ENCODE measurements around the gene PCYT1B.
A peak's percentile ranks its signal among the peaks of the same experiment; 100 is the strongest.
"Not testable (repeated sequence)": the region's sequence is repeated elsewhere in the genome, so short reads cannot be mapped to it uniquely, and the experiment has no call there.

Gene PCYT1B

GRCh38 chrX:24647257-24648058 lies at the start of gene PCYT1B:
TSS of gene PCYT1B (minus strand) at chrX:24647347. CDS start at chrX:24647105, 242 bp downstream.
- peak; percentile 58 for DNase-seq

- DNase-seq: no peak
These were observed 49.1 kb upstream of the PCYT1B start for GRCh38 chrX:24696294-24696693.

GRCh38 chrX:24694825-24695224 lies 47.7 kb upstream of the PCYT1B start:
- DNase-seq: no peak

- DNase-seq: peak; percentile 90
These were observed 46.5 kb upstream of the PCYT1B start, which contains the start of gene POLA1 for GRCh38 chrX:24693453-24694202. TSS of gene POLA1 (plus strand) at chrX:24693918. CDS start at chrX:24693962, 44 bp downstream.

- DNase-seq: peak; percentile 0
These were observed 45.2 kb upstream of the PCYT1B start for GRCh38 chrX:24692305-24692704.

- no peak for DNase-seq
These were observed 36.9 kb upstream of the PCYT1B start for GRCh38 chrX:24684048-24684447.

GRCh38 chrX:24682739-24683432 lies 35.7 kb upstream of the PCYT1B start:
- no peak for DNase-seq

- DNase-seq: no peak
These were observed 29.4 kb upstream of the PCYT1B start for GRCh38 chrX:24676403-24677024.

- DNase-seq: no peak
These were observed 26.3 kb upstream of the PCYT1B start for GRCh38 chrX:24673424-24673823.

GRCh38 chrX:24672701-24673190 lies 25.6 kb upstream of the PCYT1B start:
- no peak for DNase-seq

- no peak for DNase-seq
These were observed 21.0 kb upstream of the PCYT1B start for GRCh38 chrX:24668111-24668510.

GRCh38 chrX:24662352-24662751 lies 15.2 kb upstream of the PCYT1B start:
- no peak for DNase-seq

GRCh38 chrX:24661292-24661691 lies 14.1 kb upstream of the PCYT1B start:
- DNase-seq: no peak

- no peak for DNase-seq
These were observed 12.5 kb upstream of the PCYT1B start for GRCh38 chrX:24659646-24660045.

- no peak for DNase-seq
These were observed 12.0 kb upstream of the PCYT1B start for GRCh38 chrX:24659106-24659505.

- DNase-seq: no peak
These were observed 11.3 kb upstream of the PCYT1B start for GRCh38 chrX:24658421-24658820.

- no peak for DNase-seq
These were observed 10.7 kb upstream of the PCYT1B start for GRCh38 chrX:24657671-24658386.

GRCh38 chrX:24655679-24656078 lies 8.5 kb upstream of the PCYT1B start:
- not testable (repeated sequence) for DNase-seq

- DNase-seq: no peak
These were observed 4.6 kb upstream of the PCYT1B start for GRCh38 chrX:24651783-24652182.

- DNase-seq: no peak
These were observed 1.3 kb upstream of the PCYT1B start for GRCh38 chrX:24648495-24648894.

GRCh38 chrX:24646745-24647182 lies 383 bp downstream of the PCYT1B start:
- peak; percentile 1 for DNase-seq

- no peak for DNase-seq
These were observed 1.1 kb downstream of the PCYT1B start for GRCh38 chrX:24646006-24646405.
